ENCODE results near the gene SPACA6. TPM values are rescaled to one million over a fixed set of nuclear protein-coding genes. Genes with fewer than 3 reads are reported as not detected.

SPACA6 gene
- total and polyA plus RNA-seq, 10 of the 15 experiments (the other 5 are each of a cell fraction or from before 2014, with no cell fraction given): 0.31 to 6.5 (median 1.7) TPM

DNA sequence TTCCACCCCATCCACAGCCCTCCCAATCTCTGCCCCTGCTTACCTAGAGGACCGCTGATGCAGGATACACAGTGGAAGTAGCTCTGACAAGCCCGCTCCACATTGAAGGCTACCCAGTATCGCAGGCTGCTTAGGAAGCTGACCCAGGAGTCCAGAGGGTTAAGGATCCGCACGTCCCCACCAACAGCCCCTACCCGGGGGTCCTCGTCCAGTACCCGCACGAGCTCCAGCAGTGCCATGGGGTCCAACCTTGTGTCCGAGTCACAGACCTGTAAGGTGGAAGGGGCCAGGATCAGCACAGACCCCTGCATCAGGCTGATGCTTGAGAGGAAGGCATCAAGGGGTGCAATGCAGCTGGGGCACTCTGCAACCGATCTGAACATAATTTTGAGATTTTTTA, 23.8 kb downstream of the SPACA6 start:
- intact Hi-C loops (cut with micrococcal nuclease; ENCODE audit: unreplicated experiment): no loop called here
- no peaks in the 10 kb centered on the region for H3K4me1 ChIP-seq (ENCODE audit: control insufficient read depth, insufficient read depth, low read length)
- no peak for DNase-seq (ENCODE audit: low read depth, low spot score)
- H3K79me2 ChIP-seq (ENCODE audit: control insufficient read depth, insufficient read depth, low read length): no peaks in the 10 kb centered on the region
- ATAC-seq: no peak
- CTCF ChIA-PET: no interaction called here
- RAD21 ChIA-PET (ENCODE audit: unreplicated experiment): no interaction called here
- 45% methylated on average over 11 of the region's 11 CpGs for WGBS (ENCODE audit: insufficient coverage, insufficient replicate concordance, low lambda C conversion rate, missing lambda C conversion rate)
- BruUV-seq (replicated peaks): no TSS peak
- TF ChIP-seq NFIC (IDR thresholded peaks at IDR 0.05; ENCODE audit: low read depth, low read length) (no peak), DPF2 (IDR thresholded peaks at IDR 0.05) (no peak), BMI1 (IDR thresholded peaks at IDR 0.05; ENCODE audit: borderline replicate concordance) (no peak), SKIL (IDR thresholded peaks at IDR 0.05; ENCODE audit: low read depth, poor library complexity, severe bottlenecking) (no peak), NFYB (IDR thresholded peaks at IDR 0.05; ENCODE audit: insufficient read depth, low read depth, low read length) (no peak), BACH1 (IDR thresholded peaks at IDR 0.05; ENCODE audit: borderline replicate concordance) (no peak), WRNIP1 (IDR thresholded peaks at IDR 0.05; ENCODE audit: borderline replicate concordance, low read depth, low read length) (no peak), TAF1 (IDR thresholded peaks at IDR 0.05; ENCODE audit: borderline replicate concordance, low read depth, low read length) (no peak), ELK1 (IDR thresholded peaks at IDR 0.05; ENCODE audit: low read depth, low read length) (no peak), MEF2B (IDR thresholded peaks at IDR 0.05; ENCODE audit: partially characterized antibody, poor library complexity, severe bottlenecking) (no peak), SIX5 (IDR thresholded peaks at IDR 0.05; ENCODE audit: low read depth, low read length, severe bottlenecking) (no peak)
- TF ChIP-seq, protein P1, sequence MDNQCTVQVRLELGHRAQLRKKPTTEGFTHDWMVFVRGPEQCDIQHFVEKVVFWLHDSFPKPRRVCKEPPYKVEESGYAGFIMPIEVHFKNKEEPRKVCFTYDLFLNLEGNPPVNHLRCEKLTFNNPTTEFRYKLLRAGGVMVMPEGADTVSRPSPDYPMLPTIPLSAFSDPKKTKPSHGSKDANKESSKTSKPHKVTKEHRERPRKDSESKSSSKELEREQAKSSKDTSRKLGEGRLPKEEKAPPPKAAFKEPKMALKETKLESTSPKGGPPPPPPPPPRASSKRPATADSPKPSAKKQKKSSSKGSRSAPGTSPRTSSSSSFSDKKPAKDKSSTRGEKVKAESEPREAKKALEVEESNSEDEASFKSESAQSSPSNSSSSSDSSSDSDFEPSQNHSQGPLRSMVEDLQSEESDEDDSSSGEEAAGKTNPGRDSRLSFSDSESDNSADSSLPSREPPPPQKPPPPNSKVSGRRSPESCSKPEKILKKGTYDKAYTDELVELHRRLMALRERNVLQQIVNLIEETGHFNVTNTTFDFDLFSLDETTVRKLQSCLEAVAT (IDR thresholded peaks at IDR 0.05): no peak
- no peaks in the 10 kb centered on the region for H3K27me3 ChIP-seq (replicated peaks in 1 of 2; ENCODE audit: control insufficient read depth in 2 of 2, insufficient read depth in 2 of 2, low read length in 1 of 2)
- no peak overlapping the region for H3K27ac ChIP-seq (ENCODE audit: control insufficient read depth, insufficient read depth)
- H3K9ac ChIP-seq (ENCODE audit: control insufficient read depth, insufficient read depth, low read length): no peak overlapping the region
- H3K4me3 ChIP-seq: no peak overlapping the region
- no peak for FAIRE-seq
- no peaks in the 10 kb centered on the region for H4K20me1 ChIP-seq (ENCODE audit: control insufficient read depth, insufficient read depth)
- in situ Hi-C loops (cut with MboI): no loop called here
- no peaks in the 10 kb centered on the region for H3K36me3 ChIP-seq (ENCODE audit: control insufficient read depth in 2 of 2, insufficient read depth in 2 of 2, low read length in 1 of 2)
- H3K4me2 ChIP-seq (ENCODE audit: control insufficient read depth, insufficient read depth): no peak overlapping the region
- POLR2A ChIA-PET: no interaction called here
- SMC1A ChIA-PET (ENCODE audit: uncharacterized antibody, unreplicated experiment): interaction anchor here (0.5 to 0.8 kb wide), 2 partner anchors 325 to 821 kb away, joined by 3 read pairs; no protein-coding TSS in a partner anchor
- no peak overlapping the region for H2AFZ ChIP-seq (ENCODE audit: control insufficient read depth, low read depth, low read length)
- no peaks in the 10 kb centered on the region; the same call in 2 of the 3 replicates for H3K9me3 ChIP-seq (replicated peaks; ENCODE audit: control insufficient read depth, insufficient read depth, low read length)

Measured in GM12878 (cell line).